Panc1 (cell line): ENCODE results near the gene CNOT3.

ENCODE experiments used
- CTCF ChIP-seq: fragments of 450-650 bp; IDR thresholded peaks from 2 replicates; pipeline ENCODE4 v1.5.1; 2017; ENCODE audit warnings: mild to moderate bottlenecking
- TF ChIP-seq, protein P1 (sequence below), 2 experiments: IDR thresholded peaks; 2 replicates each; pipeline ENCODE4 v1.6.1; 2011 to 2012; ENCODE audit warnings: low read depth in 2 of 2, control low read depth in 1 of 2, low read length in 1 of 2, mild to moderate bottlenecking in 1 of 2, moderate library complexity in 1 of 2; ENCODE audit not compliant: insufficient read depth in 1 of 2

DNA sequence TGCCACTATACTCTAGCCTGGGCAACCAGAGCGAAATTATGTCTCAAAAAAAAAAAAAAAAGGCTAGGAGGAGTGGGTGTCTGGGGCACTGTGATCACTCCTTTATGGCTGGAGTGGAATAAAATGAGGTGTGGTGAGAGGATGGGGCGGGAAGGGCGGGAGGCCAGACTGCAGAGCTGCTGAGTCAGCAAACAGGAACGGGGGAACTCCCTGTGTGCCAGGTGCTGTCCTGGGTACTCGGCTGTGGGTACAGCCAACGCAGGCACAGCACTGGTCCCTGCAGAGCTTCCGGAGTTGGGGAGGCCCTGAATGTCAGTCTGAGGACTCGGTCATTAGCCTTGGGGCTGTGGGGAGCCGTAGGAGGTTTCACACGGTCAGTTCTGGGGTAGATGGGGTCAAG is 16.3 kb upstream of the CNOT3 start:
- no peak for TF ChIP-seq CTCF
- TF ChIP-seq, protein P1, sequence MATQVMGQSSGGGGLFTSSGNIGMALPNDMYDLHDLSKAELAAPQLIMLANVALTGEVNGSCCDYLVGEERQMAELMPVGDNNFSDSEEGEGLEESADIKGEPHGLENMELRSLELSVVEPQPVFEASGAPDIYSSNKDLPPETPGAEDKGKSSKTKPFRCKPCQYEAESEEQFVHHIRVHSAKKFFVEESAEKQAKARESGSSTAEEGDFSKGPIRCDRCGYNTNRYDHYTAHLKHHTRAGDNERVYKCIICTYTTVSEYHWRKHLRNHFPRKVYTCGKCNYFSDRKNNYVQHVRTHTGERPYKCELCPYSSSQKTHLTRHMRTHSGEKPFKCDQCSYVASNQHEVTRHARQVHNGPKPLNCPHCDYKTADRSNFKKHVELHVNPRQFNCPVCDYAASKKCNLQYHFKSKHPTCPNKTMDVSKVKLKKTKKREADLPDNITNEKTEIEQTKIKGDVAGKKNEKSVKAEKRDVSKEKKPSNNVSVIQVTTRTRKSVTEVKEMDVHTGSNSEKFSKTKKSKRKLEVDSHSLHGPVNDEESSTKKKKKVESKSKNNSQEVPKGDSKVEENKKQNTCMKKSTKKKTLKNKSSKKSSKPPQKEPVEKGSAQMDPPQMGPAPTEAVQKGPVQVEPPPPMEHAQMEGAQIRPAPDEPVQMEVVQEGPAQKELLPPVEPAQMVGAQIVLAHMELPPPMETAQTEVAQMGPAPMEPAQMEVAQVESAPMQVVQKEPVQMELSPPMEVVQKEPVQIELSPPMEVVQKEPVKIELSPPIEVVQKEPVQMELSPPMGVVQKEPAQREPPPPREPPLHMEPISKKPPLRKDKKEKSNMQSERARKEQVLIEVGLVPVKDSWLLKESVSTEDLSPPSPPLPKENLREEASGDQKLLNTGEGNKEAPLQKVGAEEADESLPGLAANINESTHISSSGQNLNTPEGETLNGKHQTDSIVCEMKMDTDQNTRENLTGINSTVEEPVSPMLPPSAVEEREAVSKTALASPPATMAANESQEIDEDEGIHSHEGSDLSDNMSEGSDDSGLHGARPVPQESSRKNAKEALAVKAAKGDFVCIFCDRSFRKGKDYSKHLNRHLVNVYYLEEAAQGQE (IDR thresholded peaks at IDR 0.05; ENCODE audit: insufficient read depth in 1 of 2, low read depth in 2 of 2, low read length in 1 of 2): no peak
